ENCODE data around the gene PET100. TPM values are rescaled to one million over a fixed set of nuclear protein-coding genes. Genes with fewer than 3 reads are reported as not detected.
"Not testable (repeated sequence)": the region's sequence is repeated elsewhere in the genome, so short reads cannot be mapped to it uniquely, and the experiment has no call there.

The PET100 gene
- total RNA-seq, 4 donors from 2014 or later: 5.9 to 59.9 (median 6.5) TPM; not detected in 1

GRCh38 chr19:7641290-7642276 lies 12.0 kb downstream of the PET100 start:
- Histone ChIP-seq H3K4me1 (no peaks in the 10 kb centered on the region), H3K36me3 (no peaks in the 10 kb centered on the region), H3K27ac (no peak overlapping the region), H3K4me3 (no peak overlapping the region), H3K9me3 (no peaks in the 10 kb centered on the region), H3K27me3 (peaks cover 10 to 14% of the 10 kb centered on the region in 2 donors)
- intact Hi-C loops (cut with DNase I; ENCODE audit: low total_unique reads): no loop called here
- TF ChIP-seq CTCF (IDR thresholded peaks at IDR 0.05) (no peak), POLR2A (IDR thresholded peaks at IDR 0.05) (no peak)
- no peak for DNase-seq

- no peaks in the 10 kb centered on the region for H3K4me1 ChIP-seq
- TF ChIP-seq POLR2A (IDR thresholded peaks at IDR 0.05): no peak
- TF ChIP-seq CTCF (IDR thresholded peaks at IDR 0.05): no peak
- no peak overlapping the region for H3K27ac ChIP-seq
- intact Hi-C loops (cut with DNase I; ENCODE audit: low total_unique reads): no loop called here
- peaks cover 4 to 6% of the 10 kb centered on the region in 2 donors for H3K27me3 ChIP-seq
- H3K4me3 ChIP-seq: no peak overlapping the region
- no peak for DNase-seq
- no peaks in the 10 kb centered on the region for H3K36me3 ChIP-seq
- H3K9me3 ChIP-seq: no peaks in the 10 kb centered on the region
Observed at GRCh38 chr19:7642295-7643030, 12.9 kb downstream of the PET100 start.

- peaks cover 0 to under 1% of the 10 kb centered on the region in 2 donors for H3K27me3 ChIP-seq
- no peak overlapping the region for H3K27ac ChIP-seq
- no peaks in the 10 kb centered on the region for H3K9me3 ChIP-seq
- H3K4me1 ChIP-seq: no peaks in the 10 kb centered on the region
- no peaks in the 10 kb centered on the region for H3K36me3 ChIP-seq
- intact Hi-C loops (cut with DNase I; ENCODE audit: low total_unique reads): no loop called here
- no peak overlapping the region for H3K4me3 ChIP-seq
- TF ChIP-seq CTCF (IDR thresholded peaks at IDR 0.05) (no peak), POLR2A (IDR thresholded peaks at IDR 0.05) (no peak)
- DNase-seq: no peak
Observed at GRCh38 chr19:7643031-7643415, 13.4 kb downstream of the PET100 start.

- H3K4me1 ChIP-seq; H3K9me3 ChIP-seq; H3K27ac ChIP-seq; intact Hi-C loops (cut with DNase I; ENCODE audit: low total_unique reads); H3K27me3 ChIP-seq; H3K36me3 ChIP-seq; DNase-seq; H3K4me3 ChIP-seq: not testable (repeated sequence)
Observed at GRCh38 chr19:7643629-7644549, 14.3 kb downstream of the PET100 start.

DNA sequence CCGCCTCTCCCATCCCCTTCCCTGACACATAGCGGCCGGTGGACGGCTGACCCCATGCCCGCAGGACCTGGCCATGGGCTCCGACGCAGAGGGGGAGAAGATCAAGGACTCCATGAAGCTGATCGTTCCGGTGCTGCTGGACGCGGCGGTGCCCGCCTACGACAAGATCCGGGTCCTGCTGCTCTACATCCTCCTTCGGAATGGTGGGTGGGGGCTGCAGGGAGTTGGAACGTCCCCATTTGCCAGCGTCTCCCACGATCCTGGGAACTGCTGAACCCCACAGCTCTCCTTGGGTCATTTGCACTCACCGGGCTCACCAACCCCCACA lies 14.9 kb downstream of the PET100 start:
- no peaks in the 10 kb centered on the region for H3K9me3 ChIP-seq
- H3K27ac ChIP-seq: no peak overlapping the region
- DNase-seq: no peak
- H3K4me1 ChIP-seq: no peaks in the 10 kb centered on the region
- H3K36me3 ChIP-seq: no peaks in the 10 kb centered on the region
- no peaks in the 10 kb centered on the region for H3K27me3 ChIP-seq
- intact Hi-C loops (cut with DNase I; ENCODE audit: low total_unique reads): no loop called here
- no peak overlapping the region for H3K4me3 ChIP-seq
- TF ChIP-seq CTCF (IDR thresholded peaks at IDR 0.05) (no peak), POLR2A (IDR thresholded peaks at IDR 0.05) (no peak)

Data from uterus (tissue), 4 donors.